HepG2 (cell line): ENCODE results near the gene TP63. TPM values are rescaled to one million over a fixed set of nuclear protein-coding genes. Genes with fewer than 3 reads are reported as not detected.

Source experiments
- ATAC-seq: fragments of 200-7000 bp; cut with Tn5 transposase; 3 replicates; pipeline ENCODE4 v1.9.1; 2020; ENCODE audit warnings: mild to moderate bottlenecking, moderate library complexity
- BruUV-seq: library from RNA; stranded (reverse); fragments of 400-500 nt; replicated peaks from 2 replicates; lab custom pipeline; 2021; lab: Mats Ljungman, UMichigan
- CTCF ChIA-PET: fragments of 300-600 bp; formaldehyde crosslinking; extraction: SDS; loops from one replicate; lab custom pipeline; 2021; ENCODE audit warnings: low total read pairs, inconsistent platforms, low intra/inter-chr PET ratio; lab: Yijun Ruan, JAX
- POLR2A ChIA-PET: fragments of 350-600 bp; sonication (Branson Sonifier 250); formaldehyde crosslinking; loops from one replicate; lab custom pipeline; 2020; ENCODE audit warnings: antibody characterized with exemption, inconsistent platforms; lab: Yijun Ruan, JAX
- DNase-seq: peaks from one replicate; pipeline ENCODE4 v3.0.0-alpha.2; 2015; ENCODE audit warnings: low spot score
- FAIRE-seq: peaks from 3 replicates; lab custom pipeline; 2011; peaks lifted over from hg19 to GRCh38; lab: Jason Lieb, UNC
- H2AFZ ChIP-seq: one replicate; pipeline ENCODE4 v1.6.1; 2011; ENCODE audit warnings: low read length, inconsistent platforms
- H3K27ac ChIP-seq: fragments of 300-600 bp; 3 replicates; pipeline ENCODE4 v1.8.0; 2011; ENCODE audit warnings: mixed run types, mild to moderate bottlenecking, mixed read lengths, low read length, inconsistent platforms; ENCODE audit not compliant: insufficient read depth; ENCODE audit errors: extremely low read length
- H3K27me3 ChIP-seq, 2 experiments: fragments of 200-600 bp in 1 of 2; 2 replicates in 1 of 2; 3 replicates in 1 of 2; pipeline versions ENCODE4 v1.6.0 to v1.8.0; 2011; ENCODE audit warnings: low read length in 2 of 2, mild to moderate bottlenecking in 2 of 2, moderate library complexity in 2 of 2, inconsistent platforms in 1 of 2; ENCODE audit not compliant: insufficient read depth in 2 of 2, control insufficient read depth in 1 of 2
- H3K36me3 ChIP-seq, 2 experiments: fragments of 200-600 bp in 1 of 2; replicated peaks in 1 of 2; 2 replicates in 1 of 2; 3 replicates in 1 of 2; pipeline versions ENCODE4 v1.5.1 to v1.8.0; 2011; ENCODE audit warnings: low read length in 2 of 2, inconsistent platforms in 1 of 2; ENCODE audit not compliant: insufficient read depth in 2 of 2, control insufficient read depth in 1 of 2
- H3K4me1 ChIP-seq: 2 replicates; pipeline ENCODE4 v1.5.1; 2012; ENCODE audit warnings: low read length, inconsistent platforms; ENCODE audit not compliant: insufficient read depth
- H3K4me2 ChIP-seq: 2 replicates; pipeline ENCODE4 v1.6.0; 2011; ENCODE audit warnings: low read depth, low read length, inconsistent platforms
- H3K4me3 ChIP-seq, 3 experiments: fragments of 200-600 bp in 1 of 3; sonication (generic), shearing (Covaris generic) in 1 of 3; replicated peaks in 1 of 3; 2 replicates each; pipeline ENCODE4 v1.5.1; 2011 to 2016; ENCODE audit warnings: low read length in 3 of 3, inconsistent platforms in 2 of 3, low read depth in 2 of 3, mild to moderate bottlenecking in 2 of 3, control low read depth in 1 of 3, mixed read lengths in 1 of 3; ENCODE audit not compliant: insufficient read depth in 1 of 3
- H3K79me2 ChIP-seq: one replicate; pipeline ENCODE4 v1.6.1; 2011; ENCODE audit warnings: low read length, inconsistent platforms; ENCODE audit not compliant: insufficient read depth
- H3K9ac ChIP-seq: 2 replicates; pipeline ENCODE4 v1.6.0; 2011; ENCODE audit warnings: mild to moderate bottlenecking, low read depth, low read length, inconsistent platforms; ENCODE audit not compliant: insufficient read depth
- H3K9me3 ChIP-seq: 2 replicates; pipeline ENCODE4 v1.5.1; 2012; ENCODE audit warnings: mild to moderate bottlenecking, low read length
- H4K20me1 ChIP-seq: 2 replicates; pipeline ENCODE4 v1.6.0; 2011; ENCODE audit warnings: inconsistent platforms, mild to moderate bottlenecking, low read length, moderate library complexity; ENCODE audit not compliant: insufficient read depth
- ATF7-NPFF ChIP-seq: sonication (generic); formaldehyde crosslinking; IDR thresholded peaks from 2 replicates; pipeline ENCODE4 v1.8.1; 2023; ENCODE audit warnings: mild to moderate bottlenecking, low read depth, missing genetic modification reagents, moderate library complexity
- EP300 ChIP-seq, 3 experiments: sonication (generic) in 1 of 3; formaldehyde crosslinking in 1 of 3; IDR thresholded peaks; 2 replicates each; pipeline versions ENCODE4 v1.5.1 to v1.6.1; 2011 to 2020; ENCODE audit warnings: low read depth in 2 of 3, low read length in 2 of 3, borderline replicate concordance in 1 of 3, improper control_type of control experiment in 1 of 3, mild to moderate bottlenecking in 1 of 3, missing genetic modification reagents in 1 of 3, moderate library complexity in 1 of 3
- KDM5A ChIP-seq: fragments of 200-600 bp; sonication (generic); IDR thresholded peaks from 2 replicates; pipeline ENCODE4 v1.7.0; 2018; ENCODE audit warnings: antibody characterized with exemption, mild to moderate bottlenecking, low read length, borderline replicate concordance
- SMAD9 ChIP-seq: sonication (generic); formaldehyde crosslinking; IDR thresholded peaks from 2 replicates; pipeline ENCODE4 v1.5.1; 2020; ENCODE audit warnings: mild to moderate bottlenecking, missing genetic modification reagents
- SNAI1 ChIP-seq: sonication (generic); formaldehyde crosslinking; IDR thresholded peaks from 2 replicates; pipeline ENCODE4 v1.5.0; 2020; ENCODE audit warnings: mild to moderate bottlenecking, missing genetic modification reagents, borderline replicate concordance
- TEAD3 ChIP-seq: optimal IDR thresholded peaks from 2 replicates; pipeline ENCODE3; 2016; ENCODE audit warnings: borderline replicate concordance
- ZFP62 ChIP-seq: sonication (generic); formaldehyde crosslinking; IDR thresholded peaks from 2 replicates; pipeline ENCODE4 v1.4.0; 2020; ENCODE audit warnings: missing genetic modification reagents
- ZFP90 ChIP-seq: sonication (generic); formaldehyde crosslinking; IDR thresholded peaks from 2 replicates; pipeline ENCODE4 v1.8.0; 2022; ENCODE audit warnings: missing genetic modification reagents, mild to moderate bottlenecking, inconsistent platforms, borderline replicate concordance
- ZNF124 ChIP-seq: sonication (generic); formaldehyde crosslinking; IDR thresholded peaks from 2 replicates; pipeline ENCODE4 v1.4.0; 2020; ENCODE audit warnings: missing genetic modification reagents
- ZNF256 ChIP-seq: sonication (generic); formaldehyde crosslinking; conservative IDR thresholded peaks from 2 replicates; pipeline ENCODE4 v1.4.0; 2020; ENCODE audit warnings: missing genetic modification reagents
- ZNF451 ChIP-seq: sonication (generic); formaldehyde crosslinking; IDR thresholded peaks from 2 replicates; pipeline ENCODE4 v1.5.0; 2020; ENCODE audit warnings: mild to moderate bottlenecking, missing genetic modification reagents
- ZNF513 ChIP-seq: sonication (generic); formaldehyde crosslinking; conservative IDR thresholded peaks from 2 replicates; pipeline ENCODE4 v1.5.0; 2020; ENCODE audit warnings: missing genetic modification reagents
- ZNF570 ChIP-seq: sonication (generic); formaldehyde crosslinking; IDR thresholded peaks from 2 replicates; pipeline ENCODE4 v1.4.0; 2020; ENCODE audit warnings: mild to moderate bottlenecking, missing genetic modification reagents, borderline replicate concordance
- ZNF678 ChIP-seq: sonication (generic); formaldehyde crosslinking; IDR thresholded peaks from 2 replicates; pipeline ENCODE4 v1.4.0; 2020; ENCODE audit warnings: mild to moderate bottlenecking, missing genetic modification reagents
- ZNF737 ChIP-seq: sonication (generic); formaldehyde crosslinking; IDR thresholded peaks from 2 replicates; pipeline ENCODE4 v1.5.0; 2020; ENCODE audit warnings: missing genetic modification reagents, mild to moderate bottlenecking, borderline replicate concordance
- ZNF768 ChIP-seq: sonication (generic); formaldehyde crosslinking; IDR thresholded peaks from 2 replicates; pipeline ENCODE4 v1.4.0; 2020; ENCODE audit warnings: missing genetic modification reagents
- ZNF800 ChIP-seq: sonication (generic); formaldehyde crosslinking; IDR thresholded peaks from 2 replicates; pipeline ENCODE4 v1.4.0; 2020; ENCODE audit warnings: missing genetic modification reagents
- in situ Hi-C: cut with HindIII; loops from 2 replicates; pipeline ENCODE4 v1.10.0; 2017; ENCODE audit warnings: low pct_unique_long_range_greater_than_20kb; ENCODE audit not compliant: extremely low pct_ligation_motif_present
- intact Hi-C: fragments of 100-400 bp; cut with micrococcal nuclease; formaldehyde crosslinking; loops from one replicate; pipeline ENCODE4 v1.10.0; 2022; ENCODE audit not compliant: unreplicated experiment
- polyA plus RNA-seq, 8 experiments: library from polyadenylated mRNA; depleted of rRNA in 3 of 8; stranded (reverse) in 7 of 8; unstranded in 1 of 8; fragments of >200 nt; fragmentation: Illumina TruSeq in 4 of 8; extraction: Trizol in 4 of 8; gene quantifications; 2 replicates each; pipeline versions ENCODE4 v1.2.1 to v1.2.3, GENCODE V29; 2011 to 2016; ENCODE audit warnings: low read depth in 4 of 8, missing spikeins in 1 of 8, mixed read lengths in 1 of 8; ENCODE audit not compliant: insufficient read depth in 1 of 8
- total RNA-seq, 5 experiments: library from RNA; depleted of rRNA; stranded (reverse); fragments of >200 nt; fragmentation: Illumina TruSeq; extraction: Trizol; gene quantifications; 2 replicates each; pipeline ENCODE4 v1.2.3, GENCODE V29; 2016; ENCODE audit warnings: low read depth in 1 of 5
- TF ChIP-seq, protein P1 (sequence below): sonication (generic); formaldehyde crosslinking; IDR thresholded peaks from 2 replicates; pipeline ENCODE4 v1.4.0; 2020; ENCODE audit warnings: mild to moderate bottlenecking, missing genetic modification reagents

The TP63 gene
- total and polyA plus RNA-seq, 2 of the 13 experiments (the other 11 are each of a cell fraction or from before 2014, with no cell fraction given): not detected

- CTCF ChIA-PET: no interaction called here
- no peak overlapping the region for H3K4me2 ChIP-seq
- H3K9me3 ChIP-seq: no peaks in the 10 kb centered on the region
- no peak for DNase-seq
- H3K79me2 ChIP-seq: no peaks in the 10 kb centered on the region
- no peak overlapping the region for H3K4me3 ChIP-seq
- POLR2A ChIA-PET: no interaction called here
- no peaks in the 10 kb centered on the region for H3K27me3 ChIP-seq
- no TSS peak for BruUV-seq
- TF ChIP-seq ZNF513 (CRISPR knock-in tag) (no peak), ZFP62 (no peak), KDM5A (no peak), EP300 (IDR thresholded peaks at IDR 0.05; ENCODE audit: low read depth in 2 of 2, low read length in 2 of 2) (no peak), EP300 (CRISPR knock-in tag; IDR thresholded peaks at IDR 0.05; ENCODE audit: borderline replicate concordance) (no peak), ZNF124 (CRISPR knock-in tag) (no peak), SNAI1 (CRISPR knock-in tag) (no peak), ZFP90 (CRISPR knock-in tag) (no peak), TEAD3 (CRISPR knock-in tag) (no peak), ZNF256 (CRISPR knock-in tag) (no peak), ZNF737 (CRISPR knock-in tag) (no peak), ZNF570 (CRISPR knock-in tag) (no peak), SMAD9 (CRISPR knock-in tag) (no peak), ZNF768 (CRISPR knock-in tag) (no peak), ZNF800 (no peak), ZNF678 (CRISPR knock-in tag) (no peak), ZNF451 (CRISPR knock-in tag) (no peak), ATF7-NPFF (no peak)
- TF ChIP-seq, protein P1, sequence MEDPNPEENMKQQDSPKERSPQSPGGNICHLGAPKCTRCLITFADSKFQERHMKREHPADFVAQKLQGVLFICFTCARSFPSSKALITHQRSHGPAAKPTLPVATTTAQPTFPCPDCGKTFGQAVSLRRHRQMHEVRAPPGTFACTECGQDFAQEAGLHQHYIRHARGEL (CRISPR knock-in tag): no peak
- TF ChIP-seq, all 625 proteins: peak for 0
- H3K27ac ChIP-seq: no peak overlapping the region
- H3K36me3 ChIP-seq: no peaks in the 10 kb centered on the region
- in situ Hi-C loops: no loop called here
- FAIRE-seq (no peak), ATAC-seq (no peak)
- no peaks in the 10 kb centered on the region for H3K4me1 ChIP-seq
- intact Hi-C loops: no loop called here
- no peak overlapping the region for H2AFZ ChIP-seq
- no peak overlapping the region for H3K9ac ChIP-seq
- no peaks in the 10 kb centered on the region for H4K20me1 ChIP-seq
These were observed 24.4 kb downstream of the TP63 start for GRCh38 chr3:189655617-189656016.
